NCI-H345 (cell line): ENCODE measurements around the gene ZNF616.

Source experiments
- DNase-seq: peaks from one replicate; lab custom pipeline; 2025; lab: John Stamatoyannopoulos, UW

The ZNF616 gene

GRCh38 chr19:52139252-52140031 lies at the start of gene ZNF616:
TSS of gene ZNF616 (minus strand) at chr19:52139938. CDS start at chr19:52130512, 9,426 bp downstream.
- DNase-seq, result peak; percentile 93

- no peak for DNase-seq
Observed at GRCh38 chr19:52188822-52189734, 49.3 kb upstream of the ZNF616 start.

- no peak for DNase-seq
Observed at GRCh38 chr19:52187407-52187806, 47.7 kb upstream of the ZNF616 start.

GRCh38 chr19:52176574-52176973 lies 36.8 kb upstream of the ZNF616 start:
- no peak for DNase-seq

GRCh38 chr19:52172347-52172746 lies 32.6 kb upstream of the ZNF616 start:
- DNase-seq, result no peak

- peak; percentile 77 for DNase-seq
Observed at GRCh38 chr19:52171321-52172169, 31.8 kb upstream of the ZNF616 start, which contains the start of gene ZNF836. TSS of gene ZNF836 (minus strand) at chr19:52171621. CDS start at chr19:52168072, 3,549 bp downstream.

- DNase-seq, result no peak
Observed at GRCh38 chr19:52170863-52171320, 31.2 kb upstream of the ZNF616 start.

GRCh38 chr19:52170304-52170703 lies 30.6 kb upstream of the ZNF616 start:
- no peak for DNase-seq

GRCh38 chr19:52155596-52156359 lies 16.0 kb upstream of the ZNF616 start:
- no peak for DNase-seq

GRCh38 chr19:52148256-52148655 lies 8.5 kb upstream of the ZNF616 start:
- DNase-seq, result no peak

GRCh38 chr19:52142001-52142595 lies 2.4 kb upstream of the ZNF616 start:
- no peak for DNase-seq

- DNase-seq, result no peak
Observed at GRCh38 chr19:52141203-52141602, 1.5 kb upstream of the ZNF616 start.

GRCh38 chr19:52140032-52140710 lies 433 bp upstream of the ZNF616 start:
- no peak for DNase-seq

GRCh38 chr19:52138983-52139251 lies 821 bp downstream of the ZNF616 start:
- no peak for DNase-seq

- peak; percentile 17 for DNase-seq
Observed at GRCh38 chr19:52138278-52138982, 1.3 kb downstream of the ZNF616 start.

- DNase-seq, result no peak
Observed at GRCh38 chr19:52120286-52120685, 19.5 kb downstream of the ZNF616 start.

GRCh38 chr19:52115526-52116053 lies 24.1 kb downstream of the ZNF616 start:
- DNase-seq, result no peak

- DNase-seq, result no peak
Observed at GRCh38 chr19:52114691-52115090, 25.0 kb downstream of the ZNF616 start.

GRCh38 chr19:52112624-52113023 lies 27.1 kb downstream of the ZNF616 start:
- no peak for DNase-seq
